Measurements from ENCODE around the gene ST3GAL3.

The ST3GAL3 gene

DNA sequence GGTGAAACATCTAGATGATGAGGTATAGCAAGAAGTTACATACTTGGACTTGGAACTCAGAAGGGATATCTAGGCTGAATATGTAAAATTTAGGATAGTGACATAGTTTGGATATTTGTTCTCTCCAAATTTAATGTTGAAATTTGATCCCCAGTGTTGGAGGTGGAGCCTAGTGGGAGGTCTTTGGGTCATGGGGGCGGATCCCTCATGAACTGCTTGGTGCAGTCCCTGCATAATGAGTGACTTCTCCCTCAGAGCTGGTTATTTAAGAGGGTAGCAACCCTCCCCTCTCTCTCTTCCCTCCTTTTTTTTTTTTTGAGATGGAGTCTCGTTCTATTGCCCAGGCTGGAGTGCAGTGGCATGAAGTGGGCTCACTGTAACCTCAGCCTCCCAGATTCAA is 15.5 kb downstream of the ST3GAL3 start:
- H3K4me2 ChIP-seq, result no peak overlapping the region
- no peaks in the 10 kb centered on the region for H3K27me3 ChIP-seq (ENCODE audit: insufficient read depth, low read depth)
- H3K36me3 ChIP-seq (ENCODE audit: insufficient read depth), result no peaks in the 10 kb centered on the region
- H3K79me2 ChIP-seq (ENCODE audit: insufficient read depth, low read depth), result no peaks in the 10 kb centered on the region
- no peaks in the 10 kb centered on the region for H4K20me1 ChIP-seq (ENCODE audit: insufficient read depth)
- no peak overlapping the region for H3K4me3 ChIP-seq (IDR thresholded peaks at IDR 0.05; ENCODE audit: insufficient read depth, low read depth, low read length)
- TF ChIP-seq, protein P1, sequence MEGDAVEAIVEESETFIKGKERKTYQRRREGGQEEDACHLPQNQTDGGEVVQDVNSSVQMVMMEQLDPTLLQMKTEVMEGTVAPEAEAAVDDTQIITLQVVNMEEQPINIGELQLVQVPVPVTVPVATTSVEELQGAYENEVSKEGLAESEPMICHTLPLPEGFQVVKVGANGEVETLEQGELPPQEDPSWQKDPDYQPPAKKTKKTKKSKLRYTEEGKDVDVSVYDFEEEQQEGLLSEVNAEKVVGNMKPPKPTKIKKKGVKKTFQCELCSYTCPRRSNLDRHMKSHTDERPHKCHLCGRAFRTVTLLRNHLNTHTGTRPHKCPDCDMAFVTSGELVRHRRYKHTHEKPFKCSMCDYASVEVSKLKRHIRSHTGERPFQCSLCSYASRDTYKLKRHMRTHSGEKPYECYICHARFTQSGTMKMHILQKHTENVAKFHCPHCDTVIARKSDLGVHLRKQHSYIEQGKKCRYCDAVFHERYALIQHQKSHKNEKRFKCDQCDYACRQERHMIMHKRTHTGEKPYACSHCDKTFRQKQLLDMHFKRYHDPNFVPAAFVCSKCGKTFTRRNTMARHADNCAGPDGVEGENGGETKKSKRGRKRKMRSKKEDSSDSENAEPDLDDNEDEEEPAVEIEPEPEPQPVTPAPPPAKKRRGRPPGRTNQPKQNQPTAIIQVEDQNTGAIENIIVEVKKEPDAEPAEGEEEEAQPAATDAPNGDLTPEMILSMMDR (conservative IDR thresholded peaks at IDR 0.05; ENCODE audit: low read depth, low read length), result no peak
- no peaks in the 10 kb centered on the region for H3K4me1 ChIP-seq (ENCODE audit: low read depth, poor library complexity, severe bottlenecking)
- H2AFZ ChIP-seq (ENCODE audit: low read depth), result no peak overlapping the region
- H3K27ac ChIP-seq, result no peak overlapping the region
- H3K9ac ChIP-seq, result no peak overlapping the region

DNA sequence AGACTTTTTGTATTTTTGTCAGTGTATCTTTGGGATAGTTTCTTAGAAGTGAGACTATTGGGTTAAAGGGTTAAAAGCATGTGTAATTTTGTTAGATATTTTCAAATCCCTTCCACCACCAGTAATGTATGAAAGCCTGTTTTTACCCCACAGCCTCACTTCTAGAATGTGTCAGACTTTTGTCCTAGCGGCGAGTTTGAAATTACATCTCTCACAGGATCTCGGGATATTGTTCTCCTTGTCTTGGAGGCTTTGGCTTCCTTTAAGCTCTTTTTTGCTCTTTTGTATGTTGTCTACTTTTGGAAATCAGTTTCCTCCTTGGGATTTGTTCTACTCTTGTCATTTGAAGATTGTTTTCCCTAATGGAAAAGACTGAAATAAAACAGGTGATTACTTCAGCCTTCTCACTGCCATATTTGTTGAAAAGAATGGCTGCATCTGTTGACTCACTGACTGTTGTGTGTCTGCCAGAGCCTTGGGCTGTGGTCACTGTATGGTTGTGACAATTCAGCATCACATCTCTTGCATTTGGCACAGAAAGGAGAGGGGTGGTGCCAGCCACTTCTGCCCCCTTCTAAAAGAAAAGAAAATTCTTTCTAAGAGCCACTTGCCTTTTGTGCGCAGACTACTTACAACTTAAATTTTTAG is 22.6 kb downstream of the ST3GAL3 start:
- no peaks in the 10 kb centered on the region for H4K20me1 ChIP-seq (ENCODE audit: insufficient read depth)
- H3K27me3 ChIP-seq (ENCODE audit: insufficient read depth, low read depth), result no peaks in the 10 kb centered on the region
- no peak overlapping the region for H3K9ac ChIP-seq
- H3K79me2 ChIP-seq (ENCODE audit: insufficient read depth, low read depth), result no peaks in the 10 kb centered on the region
- no peak overlapping the region for H2AFZ ChIP-seq (ENCODE audit: low read depth)
- TF ChIP-seq, protein P1 (conservative IDR thresholded peaks at IDR 0.05; ENCODE audit: low read depth, low read length), result no peak
- H3K27ac ChIP-seq, result no peak overlapping the region
- no peak overlapping the region for H3K4me2 ChIP-seq
- H3K36me3 ChIP-seq (ENCODE audit: insufficient read depth), result no peaks in the 10 kb centered on the region
- no peak overlapping the region for H3K4me3 ChIP-seq (IDR thresholded peaks at IDR 0.05; ENCODE audit: insufficient read depth, low read depth, low read length)
- no peaks in the 10 kb centered on the region for H3K4me1 ChIP-seq (ENCODE audit: low read depth, poor library complexity, severe bottlenecking)

DNA sequence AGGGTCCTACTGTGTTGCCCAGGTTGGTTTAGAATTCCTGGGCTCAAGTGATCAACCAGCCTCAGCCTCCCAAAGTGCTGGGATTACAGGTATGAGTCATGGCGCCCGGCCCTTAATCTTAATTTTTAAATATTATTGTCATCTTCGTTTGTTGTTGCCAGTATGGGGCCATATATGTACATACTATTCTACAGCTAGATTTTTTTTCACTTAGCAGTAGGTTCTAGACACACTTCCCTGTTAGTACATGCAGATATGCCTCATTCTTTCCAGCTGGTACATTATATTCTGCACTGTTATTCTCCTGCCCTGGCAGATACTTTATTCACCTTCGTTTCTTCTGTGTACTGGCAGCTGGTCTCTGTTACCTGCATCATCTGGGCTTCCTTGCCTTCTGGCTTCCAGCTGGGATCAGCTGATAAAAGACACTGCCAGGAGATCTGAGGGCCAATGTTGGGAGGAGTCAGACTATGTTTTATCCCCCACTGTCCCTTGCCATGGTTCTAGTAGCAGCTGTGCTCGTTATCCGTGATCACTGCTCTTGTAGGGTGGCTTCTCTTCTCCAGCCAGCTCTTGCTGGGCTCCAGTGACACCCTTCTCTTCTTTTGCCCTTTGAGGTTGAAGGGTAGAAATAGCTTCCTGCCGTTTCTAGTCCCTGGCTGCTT is 24.7 kb downstream of the ST3GAL3 start:
- no peak overlapping the region for H3K9ac ChIP-seq
- H3K27me3 ChIP-seq (ENCODE audit: insufficient read depth, low read depth), result no peaks in the 10 kb centered on the region
- TF ChIP-seq, protein P1 (conservative IDR thresholded peaks at IDR 0.05; ENCODE audit: low read depth, low read length), result no peak
- no peak overlapping the region for H3K4me3 ChIP-seq (IDR thresholded peaks at IDR 0.05; ENCODE audit: insufficient read depth, low read depth, low read length)
- no peak overlapping the region for H3K4me2 ChIP-seq
- no peak overlapping the region for H3K27ac ChIP-seq
- no peaks in the 10 kb centered on the region for H4K20me1 ChIP-seq (ENCODE audit: insufficient read depth)
- H3K36me3 ChIP-seq (ENCODE audit: insufficient read depth), result no peaks in the 10 kb centered on the region
- H2AFZ ChIP-seq (ENCODE audit: low read depth), result no peak overlapping the region
- H3K79me2 ChIP-seq (ENCODE audit: insufficient read depth, low read depth), result no peaks in the 10 kb centered on the region
- no peaks in the 10 kb centered on the region for H3K4me1 ChIP-seq (ENCODE audit: low read depth, poor library complexity, severe bottlenecking)

DNA sequence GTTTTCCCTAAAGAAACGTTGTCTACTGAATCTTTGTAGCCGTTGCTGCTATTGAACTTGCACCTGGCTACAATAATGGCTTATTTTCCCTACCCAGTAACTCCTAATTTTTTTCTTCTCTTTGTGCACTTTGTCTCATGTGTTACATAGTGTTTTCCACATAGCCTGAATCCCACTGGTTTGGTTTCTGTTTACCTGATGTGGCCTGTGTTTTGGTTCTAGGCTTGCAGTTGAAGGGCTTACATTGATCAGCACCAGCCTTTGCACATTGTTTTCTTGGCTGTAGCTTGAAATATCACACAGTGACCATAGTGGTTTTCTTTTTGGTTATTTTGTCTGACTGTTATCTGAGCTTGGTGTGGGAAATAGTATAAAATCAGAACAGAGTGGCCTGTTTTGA is 29.5 kb downstream of the ST3GAL3 start:
- H3K79me2 ChIP-seq (ENCODE audit: insufficient read depth, low read depth), result no peaks in the 10 kb centered on the region
- H3K27ac ChIP-seq, result no peak overlapping the region
- TF ChIP-seq, protein P1 (conservative IDR thresholded peaks at IDR 0.05; ENCODE audit: low read depth, low read length), result no peak
- H3K27me3 ChIP-seq (ENCODE audit: insufficient read depth, low read depth), result no peaks in the 10 kb centered on the region
- no peaks in the 10 kb centered on the region for H3K4me1 ChIP-seq (ENCODE audit: low read depth, poor library complexity, severe bottlenecking)
- no peak overlapping the region for H2AFZ ChIP-seq (ENCODE audit: low read depth)
- H4K20me1 ChIP-seq (ENCODE audit: insufficient read depth), result no peaks in the 10 kb centered on the region
- no peak overlapping the region for H3K9ac ChIP-seq
- H3K4me3 ChIP-seq (IDR thresholded peaks at IDR 0.05; ENCODE audit: insufficient read depth, low read depth, low read length), result no peak overlapping the region
- no peak overlapping the region for H3K4me2 ChIP-seq
- H3K36me3 ChIP-seq (ENCODE audit: insufficient read depth), result no peaks in the 10 kb centered on the region

All from KMS-11 (cell line).